HG02623 (cell line): Measurements from ENCODE around the gene NUP205.

Experiments used
- ATAC-seq: cut with Tn5 transposase; IDR thresholded peaks from one replicate; pipeline ENCODE4 v1.9.1; 2021; ENCODE audit warnings: moderate library complexity; ENCODE audit not compliant: unreplicated experiment

The NUP205 gene

DNA sequence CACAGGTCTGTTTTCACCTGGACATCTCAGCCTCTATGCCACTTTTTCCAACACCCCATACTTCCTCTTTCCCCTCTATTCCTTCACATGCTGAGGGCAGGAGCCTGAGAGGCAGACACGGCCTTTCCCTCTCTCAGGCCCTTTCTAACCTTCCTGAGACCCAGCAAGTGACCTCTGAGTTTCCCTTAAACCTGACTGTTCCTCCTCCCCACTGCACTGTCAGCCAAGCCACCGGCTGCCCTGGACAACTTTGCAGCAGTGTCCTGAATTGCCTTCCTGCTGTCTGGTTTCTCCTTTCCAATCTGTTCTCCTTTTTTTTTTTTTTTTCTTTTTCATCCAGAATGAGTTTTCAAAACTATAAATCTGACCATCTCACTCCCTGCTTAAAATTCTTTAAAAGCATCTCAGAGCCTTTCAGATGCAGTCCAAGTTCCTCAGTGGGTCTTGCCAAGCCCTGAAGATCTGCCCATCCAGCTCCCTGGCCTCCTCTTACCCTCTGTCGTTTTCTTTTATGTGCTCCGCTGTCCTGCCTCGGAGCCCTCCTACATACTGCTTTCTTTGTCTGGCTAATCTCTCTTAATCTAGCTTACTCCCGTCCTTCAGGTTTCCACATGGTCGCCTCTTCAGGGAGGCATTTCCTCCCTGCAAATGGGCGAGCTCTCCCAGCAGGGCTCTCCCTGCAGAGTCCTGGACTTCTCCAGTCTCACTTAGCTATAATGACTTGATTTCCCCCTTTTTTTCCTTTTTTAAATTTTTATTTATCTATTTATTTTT is 139.7 kb downstream of the NUP205 start:
- no peak for ATAC-seq
